K562 (cell line): ENCODE measurements around the gene ZC3H11A. TPM values are rescaled to one million over a fixed set of nuclear protein-coding genes. Genes with fewer than 3 reads are reported as not detected.

Source experiments
- KDM5B ChIP-seq: fragments of 200-600 bp; sonication (generic); IDR thresholded peaks from 2 replicates; pipeline ENCODE4 v1.6.1; 2012; ENCODE audit warnings: low read depth, mild to moderate bottlenecking, moderate library complexity, low read length, control low read depth, inconsistent platforms; ENCODE audit not compliant: insufficient replicate concordance
- MYBL2 ChIP-seq, 2 experiments: fragments of 450-650 bp in 1 of 2; sonication (generic) in 1 of 2; formaldehyde crosslinking in 1 of 2; IDR thresholded peaks; 2 replicates each; pipeline versions ENCODE4 v1.6.1 to v1.8.1; 2017 to 2022; ENCODE audit warnings: borderline replicate concordance in 1 of 2, inconsistent platforms in 1 of 2, low read depth in 1 of 2, mild to moderate bottlenecking in 1 of 2, missing genetic modification reagents in 1 of 2, moderate library complexity in 1 of 2
- RAD51 ChIP-seq: fragments of 450-650 bp; IDR thresholded peaks from 2 replicates; pipeline ENCODE4 v1.7.1; 2016; ENCODE audit warnings: low read depth, mild to moderate bottlenecking, borderline replicate concordance
- SMARCC2 ChIP-seq: fragments of 450-650 bp; IDR thresholded peaks from 2 replicates; pipeline ENCODE4 v1.6.1; 2017; ENCODE audit warnings: antibody characterized with exemption, moderate library complexity, mild to moderate bottlenecking, low read depth
- STAT6 ChIP-seq: sonication (generic); formaldehyde crosslinking; IDR thresholded peaks from 2 replicates; pipeline ENCODE4 v1.8.1; 2023; ENCODE audit warnings: mild to moderate bottlenecking, missing genetic modification reagents
- polyA plus RNA-seq, 8 experiments: library from polyadenylated mRNA; depleted of rRNA in 4 of 8; stranded (reverse) in 5 of 8; unstranded in 3 of 8; fragments of >200 nt; fragmentation: Nextera tagmentation in 2 of 8; fragmentation: Illumina TruSeq in 1 of 8; extraction: Ambion mirVana in 2 of 8; extraction: Trizol in 1 of 8; gene quantifications; 2 replicates each; pipeline versions ENCODE4 v1.2.1 to v1.2.3, GENCODE V29; 2011 to 2014; ENCODE audit warnings: inconsistent platforms in 1 of 8, missing spikeins in 1 of 8
- total RNA-seq, 7 experiments: library from RNA; depleted of rRNA in 6 of 7; stranded (reverse); fragments of >200 nt in 6 of 7; fragmentation: Illumina TruSeq in 2 of 7; extraction: Trizol in 2 of 7; gene quantifications; 2 replicates each; pipeline versions ENCODE4 v1.2.1 to v1.2.3, GENCODE V29; 2011 to 2021; ENCODE audit warnings: low replicate concordance in 1 of 7
- TF ChIP-seq, protein P1 (sequence below): fragments of 250-450 bp; sonication (Bioruptor Pico); IDR thresholded peaks from 2 replicates; pipeline ENCODE4 v1.5.0; 2021
- TF ChIP-seq, protein P2 (sequence below): fragments of 250-450 bp; sonication (Bioruptor Pico); IDR thresholded peaks from 2 replicates; pipeline ENCODE4 v1.4.0; 2020; ENCODE audit warnings: mild to moderate bottlenecking, moderate library complexity

Gene ZC3H11A
- total and polyA plus RNA-seq, 9 of the 15 experiments (the other 6 are each of a cell fraction or from before 2014, with no cell fraction given): 34.2 to 137 (median 102) TPM

GRCh38 chr1:203828002-203828401 lies 32.6 kb downstream of the ZC3H11A start (continued):
- TF ChIP-seq STAT6 (CRISPR knock-in tag) (no peak), MYBL2 (IDR thresholded peaks at IDR 0.05; ENCODE audit: low read depth) (no peak), MYBL2 (CRISPR knock-in tag; IDR thresholded peaks at IDR 0.05; ENCODE audit: borderline replicate concordance) (no peak), RAD51 (no peak), SMARCC2 (no peak), KDM5B (no peak)
- TF ChIP-seq, protein P1, sequence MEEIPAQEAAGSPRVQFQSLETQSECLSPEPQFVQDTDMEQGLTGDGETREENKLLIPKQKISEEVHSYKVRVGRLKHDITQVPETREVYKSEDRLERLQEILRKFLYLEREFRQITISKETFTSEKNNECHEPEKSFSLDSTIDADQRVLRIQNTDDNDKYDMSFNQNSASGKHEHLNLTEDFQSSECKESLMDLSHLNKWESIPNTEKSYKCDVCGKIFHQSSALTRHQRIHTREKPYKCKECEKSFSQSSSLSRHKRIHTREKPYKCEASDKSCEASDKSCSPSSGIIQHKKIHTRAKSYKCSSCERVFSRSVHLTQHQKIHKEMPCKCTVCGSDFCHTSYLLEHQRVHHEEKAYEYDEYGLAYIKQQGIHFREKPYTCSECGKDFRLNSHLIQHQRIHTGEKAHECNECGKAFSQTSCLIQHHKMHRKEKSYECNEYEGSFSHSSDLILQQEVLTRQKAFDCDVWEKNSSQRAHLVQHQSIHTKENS (CRISPR knock-in tag): no peak
- TF ChIP-seq, protein P2, sequence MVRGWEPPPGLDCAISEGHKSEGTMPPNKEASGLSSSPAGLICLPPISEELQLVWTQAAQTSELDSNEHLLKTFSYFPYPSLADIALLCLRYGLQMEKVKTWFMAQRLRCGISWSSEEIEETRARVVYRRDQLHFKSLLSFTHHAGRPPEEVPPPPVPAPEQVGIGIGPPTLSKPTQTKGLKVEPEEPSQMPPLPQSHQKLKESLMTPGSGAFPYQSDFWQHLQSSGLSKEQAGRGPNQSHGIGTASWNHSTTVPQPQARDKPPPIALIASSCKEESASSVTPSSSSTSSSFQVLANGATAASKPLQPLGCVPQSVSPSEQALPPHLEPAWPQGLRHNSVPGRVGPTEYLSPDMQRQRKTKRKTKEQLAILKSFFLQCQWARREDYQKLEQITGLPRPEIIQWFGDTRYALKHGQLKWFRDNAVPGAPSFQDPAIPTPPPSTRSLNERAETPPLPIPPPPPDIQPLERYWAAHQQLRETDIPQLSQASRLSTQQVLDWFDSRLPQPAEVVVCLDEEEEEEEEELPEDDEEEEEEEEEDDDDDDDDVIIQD (CRISPR knock-in tag): no peak
